Thyroid gland (tissue), 4 donors: ENCODE measurements around the gene ZBTB6.

ENCODE experiments used
- CTCF ChIP-seq, 6 experiments: fragments of 200-600 bp in 3 of 6; fragments of 450-650 bp in 3 of 6; sonication (generic) in 3 of 6; IDR thresholded peaks; one replicate each; pipeline ENCODE4 v1.5.1; 2016 to 2019; ENCODE audit warnings: antibody characterized with exemption in 6 of 6, mild to moderate bottlenecking in 2 of 6, inconsistent platforms in 1 of 6, moderate library complexity in 1 of 6
- POLR2A ChIP-seq, 2 donors: fragments of 450-650 bp; IDR thresholded peaks; one replicate each; pipeline ENCODE4 v1.6.1; 2017; ENCODE audit warnings: antibody characterized with exemption in 2 of 2, mild to moderate bottlenecking in 2 of 2, moderate library complexity in 1 of 2

DNA sequence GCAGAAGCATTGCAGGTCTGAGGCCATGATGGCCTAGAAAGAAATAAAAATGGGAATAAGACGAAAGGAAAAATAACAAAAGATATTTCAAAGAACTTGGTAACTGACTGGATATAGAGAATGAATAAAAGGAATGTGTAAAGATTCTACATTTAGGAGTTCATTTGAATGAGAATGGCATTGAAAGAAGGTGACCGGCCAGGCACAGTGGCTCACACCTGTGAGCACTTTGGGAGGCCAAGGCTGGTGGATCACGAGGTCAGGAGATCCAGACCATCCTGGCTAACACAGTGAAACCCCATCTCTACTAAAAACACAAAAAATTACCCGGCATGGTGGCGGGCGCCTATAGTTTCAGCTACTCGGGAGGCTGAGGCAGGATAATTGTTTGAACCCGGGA lies 9.6 kb upstream of the ZBTB6 start:
- TF ChIP-seq CTCF (IDR thresholded peaks at IDR 0.05) = no peak
- no peak for TF ChIP-seq POLR2A (IDR thresholded peaks at IDR 0.05)
